Esophagus muscularis mucosa (tissue), 4 donors: ENCODE data around the gene MYPN. TPM values are rescaled to one million over a fixed set of nuclear protein-coding genes. Genes with fewer than 3 reads are reported as not detected.
A peak's percentile ranks its signal among the peaks of the same experiment; 100 is the strongest.

Experiments used
- DNase-seq: peaks from one replicate; pipeline ENCODE4 v3.0.0-alpha.2; 2017; ENCODE audit errors: extremely low spot score
- H3K27ac ChIP-seq, 4 donors: fragments of 200-600 bp; sonication (generic); replicated peaks in 1 of 4; 1 replicate in 3 of 4; 2 replicates in 1 of 4; pipeline ENCODE4 v1.5.1; 2016 to 2019; ENCODE audit warnings: mild to moderate bottlenecking in 1 of 4
- H3K27me3 ChIP-seq, 4 donors: fragments of 200-600 bp; sonication (generic); one replicate each; pipeline versions ENCODE4 v1.5.1 to v1.6.0; 2016 to 2019
- H3K36me3 ChIP-seq, 4 donors: fragments of 200-600 bp; sonication (generic); one replicate each; pipeline ENCODE4 v1.5.1; 2016 to 2019
- H3K4me1 ChIP-seq, 4 donors: fragments of 200-600 bp; sonication (generic); one replicate each; pipeline ENCODE4 v1.5.1; 2016 to 2019
- H3K4me3 ChIP-seq, 4 donors: fragments of 200-600 bp; sonication (generic); 1 replicate in 2 of 4; 2 replicates in 2 of 4; pipeline ENCODE4 v1.5.1; 2016 to 2019; ENCODE audit warnings: mild to moderate bottlenecking in 4 of 4, moderate library complexity in 1 of 4
- H3K9me3 ChIP-seq, 4 donors: fragments of 200-600 bp; sonication (generic); 1 replicate in 3 of 4; 2 replicates in 1 of 4; pipeline ENCODE4 v1.5.1; 2016 to 2019
- CTCF ChIP-seq, 3 experiments: fragments of 200-600 bp in 2 of 3; fragments of 450-650 bp in 1 of 3; sonication (generic) in 2 of 3; IDR thresholded peaks; one replicate each; pipeline ENCODE4 v1.5.1; 2017 to 2019; ENCODE audit warnings: antibody characterized with exemption in 3 of 3, mild to moderate bottlenecking in 2 of 3, moderate library complexity in 1 of 3
- EP300 ChIP-seq: sonication (generic); formaldehyde crosslinking; IDR thresholded peaks from one replicate; pipeline ENCODE4 v1.6.1; 2017; ENCODE audit warnings: antibody characterized with exemption
- POLR2A ChIP-seq: fragments of 450-650 bp; IDR thresholded peaks from one replicate; pipeline ENCODE4 v1.6.1; 2017; ENCODE audit warnings: antibody characterized with exemption, moderate library complexity, mild to moderate bottlenecking, low read depth
- POLR2AphosphoS5 ChIP-seq, 2 donors: sonication (generic); formaldehyde crosslinking; IDR thresholded peaks; one replicate each; pipeline ENCODE4 v1.6.1; 2017; ENCODE audit warnings: antibody characterized with exemption in 2 of 2
- WGBS: methylation state at CpG from one replicate; pipeline ENCODE4 v1.1.5; 2018; 5-methylcytosine and 5-hydroxymethylcytosine counted together
- intact Hi-C: fragments of 100-400 bp; cut with DNase I; formaldehyde crosslinking; loops from one replicate; pipeline ENCODE4 v1.15.1; 2023
- total RNA-seq, 4 donors: library from RNA; depleted of rRNA; stranded (reverse); fragments of >200 nt; gene quantifications; one replicate each; pipeline versions ENCODE4 v1.1.0 to v1.2.1, GENCODE V29; 2016

Gene MYPN
- total RNA-seq, 4 donors from 2014 or later = 0.50 to 1.5 (median 0.67) TPM

- H3K9me3 ChIP-seq = no peaks in the 10 kb centered on the region
- 56% methylated on average over 1 of the region's 1 CpG for WGBS
- no peak overlapping the region for H3K4me3 ChIP-seq
- no peak for TF ChIP-seq POLR2AphosphoS5 (IDR thresholded peaks at IDR 0.05)
- no peak for TF ChIP-seq EP300
- TF ChIP-seq POLR2A = no peak
- TF ChIP-seq CTCF (IDR thresholded peaks at IDR 0.05) = no peak
- intact Hi-C loops = no loop called here
- H3K27ac ChIP-seq = no peak overlapping the region
- H3K27me3 ChIP-seq = no peaks in the 10 kb centered on the region
- no peak for DNase-seq
- H3K36me3 ChIP-seq = no peaks in the 10 kb centered on the region
- H3K4me1 ChIP-seq = peaks cover 14 to 21% (median 20%) of the 10 kb centered on the region in 4 donors
These were observed 23.1 kb downstream of the MYPN start for GRCh38 chr10:68132391-68132790.

GRCh38 chr10:68133523-68133922, 24.2 kb downstream of the MYPN start:
- intact Hi-C loops = no loop called here
- Histone ChIP-seq H3K9me3 (no peaks in the 10 kb centered on the region), H3K36me3 (no peaks in the 10 kb centered on the region), H3K27ac (no peak overlapping the region), H3K4me1 (peaks cover 14 to 21% (median 20%) of the 10 kb centered on the region in 4 donors), H3K4me3 (no peak overlapping the region), H3K27me3 (no peaks in the 10 kb centered on the region)
- no peak for TF ChIP-seq POLR2AphosphoS5 (IDR thresholded peaks at IDR 0.05)
- TF ChIP-seq POLR2A = no peak
- TF ChIP-seq CTCF (IDR thresholded peaks at IDR 0.05) = no peak
- TF ChIP-seq EP300 = no peak
- WGBS = 69% methylated on average over 2 of the region's 2 CpGs
- no peak for DNase-seq

- H3K27ac ChIP-seq = peak overlapping the region; percentile 7 to 71 (median 56)
- no peaks in the 10 kb centered on the region for H3K27me3 ChIP-seq
- 70% methylated on average over 1 of the region's 1 CpG for WGBS
- H3K36me3 ChIP-seq = no peaks in the 10 kb centered on the region
- no peak for DNase-seq
- peaks cover 14 to 21% (median 20%) of the 10 kb centered on the region in 4 donors for H3K4me1 ChIP-seq
- TF ChIP-seq POLR2AphosphoS5 (IDR thresholded peaks at IDR 0.05) (no peak), EP300 (no peak), CTCF (IDR thresholded peaks at IDR 0.05) (no peak), POLR2A (no peak)
- intact Hi-C loops = no loop called here
- H3K9me3 ChIP-seq = no peaks in the 10 kb centered on the region
- no peak overlapping the region for H3K4me3 ChIP-seq
These were observed 26.1 kb downstream of the MYPN start for GRCh38 chr10:68135362-68135761.

- no peaks in the 10 kb centered on the region for H3K9me3 ChIP-seq
- DNase-seq = no peak
- no peak overlapping the region for H3K4me3 ChIP-seq
- TF ChIP-seq POLR2AphosphoS5 (IDR thresholded peaks at IDR 0.05) = no peak
- TF ChIP-seq EP300 = no peak
- TF ChIP-seq CTCF (IDR thresholded peaks at IDR 0.05) = no peak
- TF ChIP-seq POLR2A = no peak
- peaks cover 14 to 21% (median 20%) of the 10 kb centered on the region in 4 donors for H3K4me1 ChIP-seq
- H3K27ac ChIP-seq = peak overlapping the region; percentile 26 to 71 (median 56)
- intact Hi-C loops = no loop called here
- H3K36me3 ChIP-seq = no peaks in the 10 kb centered on the region
- no peaks in the 10 kb centered on the region for H3K27me3 ChIP-seq
- WGBS = 32% methylated on average over 8 of the region's 8 CpGs
These were observed 26.9 kb downstream of the MYPN start for GRCh38 chr10:68135922-68136792.

- H3K4me1 ChIP-seq = peaks cover 14 to 21% (median 20%) of the 10 kb centered on the region in 4 donors
- TF ChIP-seq POLR2A = no peak
- no peak for TF ChIP-seq POLR2AphosphoS5 (IDR thresholded peaks at IDR 0.05)
- TF ChIP-seq EP300 = no peak
- no peak for TF ChIP-seq CTCF (IDR thresholded peaks at IDR 0.05)
- H3K27ac ChIP-seq = no peak overlapping the region
- no peaks in the 10 kb centered on the region for H3K36me3 ChIP-seq
- DNase-seq = no peak
- intact Hi-C loops = no loop called here
- H3K9me3 ChIP-seq = no peaks in the 10 kb centered on the region
- H3K4me3 ChIP-seq = no peak overlapping the region
- 86% methylated on average over 3 of the region's 3 CpGs for WGBS
- H3K27me3 ChIP-seq = no peaks in the 10 kb centered on the region
These were observed 27.9 kb downstream of the MYPN start for GRCh38 chr10:68137171-68137570.
